Sigmoid colon (tissue), 7 donors: ENCODE measurements around the gene WDR37. TPM values are rescaled to one million over a fixed set of nuclear protein-coding genes. Genes with fewer than 3 reads are reported as not detected.

ENCODE experiments used
- DNase-seq: peaks from one replicate; pipeline ENCODE4 v3.0.0-alpha.2; 2019
- H3K27ac ChIP-seq, 4 donors: fragments of 200-600 bp; sonication (generic); one replicate each; pipeline ENCODE4 v1.5.1; 2016 to 2019; ENCODE audit warnings: mild to moderate bottlenecking in 1 of 4
- H3K27me3 ChIP-seq, 3 donors: fragments of 200-600 bp; sonication (generic); one replicate each; pipeline ENCODE4 v1.5.1; 2019; ENCODE audit warnings: mild to moderate bottlenecking in 1 of 3
- H3K36me3 ChIP-seq, 4 donors: fragments of 200-600 bp; sonication (generic); one replicate each; pipeline ENCODE4 v1.5.1; 2016 to 2019
- H3K4me1 ChIP-seq, 4 donors: fragments of 200-600 bp; sonication (generic); one replicate each; pipeline ENCODE4 v1.5.1; 2017 to 2019
- H3K4me3 ChIP-seq, 4 donors: fragments of 200-600 bp; sonication (generic); one replicate each; pipeline ENCODE4 v1.5.1; 2017 to 2019; ENCODE audit warnings: mild to moderate bottlenecking in 2 of 4, moderate library complexity in 1 of 4
- H3K9me3 ChIP-seq, 4 donors: fragments of 200-600 bp in 3 of 4; sonication (generic) in 3 of 4; one replicate each; pipeline versions ENCODE4 v1.5.1 to v1.6.1; 2013 to 2019
- EP300 ChIP-seq, 4 donors: sonication (generic); formaldehyde crosslinking; IDR thresholded peaks; one replicate each; pipeline ENCODE4 v1.6.1; 2017; ENCODE audit warnings: antibody characterized with exemption in 4 of 4
- POLR2A ChIP-seq, 2 donors: fragments of 450-650 bp; IDR thresholded peaks; one replicate each; pipeline ENCODE4 v1.6.1; 2016; ENCODE audit warnings: antibody characterized with exemption in 2 of 2, mild to moderate bottlenecking in 2 of 2, moderate library complexity in 2 of 2
- POLR2AphosphoS5 ChIP-seq, 4 donors: sonication (generic); formaldehyde crosslinking; IDR thresholded peaks; one replicate each; pipeline ENCODE4 v1.6.1; 2017; ENCODE audit warnings: antibody characterized with exemption in 4 of 4
- WGBS, 2 donors: extraction: QIAGEN DNeasy Blood & Tissue Kit; methylation state at CpG; one replicate each; pipeline ENCODE4 v1.1.7; 2013; 5-methylcytosine and 5-hydroxymethylcytosine counted together
- intact Hi-C: fragments of 100-400 bp; cut with DNase I; formaldehyde crosslinking; loops from one replicate; pipeline ENCODE4 v1.15.1; 2023
- polyA plus RNA-seq, 3 donors: library from polyadenylated mRNA; stranded (reverse); fragments of 200-250 nt; gene quantifications; one replicate each; pipeline ENCODE4 v1.2.3, GENCODE V29; 2013
- total RNA-seq, 4 donors: library from RNA; depleted of rRNA; stranded (reverse); fragments of >200 nt; gene quantifications; one replicate each; pipeline ENCODE4 v1.1.0, GENCODE V29; 2016
- TF ChIP-seq, protein P1 (sequence below), 4 experiments: fragments of 450-650 bp in 3 of 4; fragments of 200-600 bp in 1 of 4; IDR thresholded peaks; one replicate each; pipeline ENCODE4 v1.5.1; 2016 to 2019; ENCODE audit warnings: antibody characterized with exemption in 4 of 4, mild to moderate bottlenecking in 3 of 4, moderate library complexity in 2 of 4
- donor health status: healthy with polysubstance abuse.
- donor health status: Bipolar disorder and iron deficiency.
- donor health status: healthy.

The WDR37 gene
- total and polyA plus RNA-seq, 7 donors = 5.4 to 25.5 (median 10.6) TPM

DNA sequence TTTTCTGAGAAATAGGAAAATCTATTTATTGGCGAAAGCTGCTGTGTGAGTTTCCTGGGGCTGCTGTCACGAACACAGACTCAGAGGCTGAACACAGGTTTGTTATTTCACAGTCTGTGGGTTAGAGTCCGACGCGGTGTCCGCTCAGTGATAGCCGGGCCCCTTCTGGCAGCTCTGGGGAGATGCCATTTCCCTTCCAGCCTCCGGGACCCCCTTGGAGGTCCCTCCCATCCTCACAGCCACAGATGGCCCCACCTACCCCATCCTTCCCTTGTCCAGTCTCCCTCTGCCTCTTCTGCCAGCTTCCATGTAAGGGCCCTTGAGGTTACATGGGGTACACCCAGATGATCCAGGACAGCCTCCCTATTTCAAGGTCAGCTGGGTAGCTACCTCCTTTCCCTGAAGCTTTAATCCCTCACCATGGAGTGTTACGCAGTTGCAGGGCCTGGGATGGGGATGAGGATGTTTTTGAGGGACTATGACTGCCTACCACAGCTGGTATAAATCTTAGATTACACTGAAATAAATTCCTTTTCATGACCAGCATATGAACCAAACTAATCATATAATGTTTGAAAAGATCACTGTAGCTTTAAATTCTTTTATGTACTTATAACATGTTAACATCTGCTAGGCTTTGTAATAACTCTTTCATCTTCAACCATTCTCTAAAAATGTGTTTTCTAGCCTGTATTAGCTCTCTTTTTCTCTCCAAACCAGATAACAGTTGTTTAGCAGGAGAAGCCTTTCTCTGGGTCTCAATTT lies 98.5 kb downstream of the WDR37 start:
- H3K27ac ChIP-seq = no peak overlapping the region
- no peaks in the 10 kb centered on the region for H3K4me1 ChIP-seq
- intact Hi-C loops = no loop called here
- H3K9me3 ChIP-seq = no peaks in the 10 kb centered on the region
- peak; percentile 29 for DNase-seq
- no peak overlapping the region for H3K4me3 ChIP-seq
- 81 to 89% methylated on average over 9 of the region's 9 CpGs for WGBS, 2 donors
- no peaks in the 10 kb centered on the region for H3K27me3 ChIP-seq
- H3K36me3 ChIP-seq = no peaks in the 10 kb centered on the region
- TF ChIP-seq, protein P1, sequence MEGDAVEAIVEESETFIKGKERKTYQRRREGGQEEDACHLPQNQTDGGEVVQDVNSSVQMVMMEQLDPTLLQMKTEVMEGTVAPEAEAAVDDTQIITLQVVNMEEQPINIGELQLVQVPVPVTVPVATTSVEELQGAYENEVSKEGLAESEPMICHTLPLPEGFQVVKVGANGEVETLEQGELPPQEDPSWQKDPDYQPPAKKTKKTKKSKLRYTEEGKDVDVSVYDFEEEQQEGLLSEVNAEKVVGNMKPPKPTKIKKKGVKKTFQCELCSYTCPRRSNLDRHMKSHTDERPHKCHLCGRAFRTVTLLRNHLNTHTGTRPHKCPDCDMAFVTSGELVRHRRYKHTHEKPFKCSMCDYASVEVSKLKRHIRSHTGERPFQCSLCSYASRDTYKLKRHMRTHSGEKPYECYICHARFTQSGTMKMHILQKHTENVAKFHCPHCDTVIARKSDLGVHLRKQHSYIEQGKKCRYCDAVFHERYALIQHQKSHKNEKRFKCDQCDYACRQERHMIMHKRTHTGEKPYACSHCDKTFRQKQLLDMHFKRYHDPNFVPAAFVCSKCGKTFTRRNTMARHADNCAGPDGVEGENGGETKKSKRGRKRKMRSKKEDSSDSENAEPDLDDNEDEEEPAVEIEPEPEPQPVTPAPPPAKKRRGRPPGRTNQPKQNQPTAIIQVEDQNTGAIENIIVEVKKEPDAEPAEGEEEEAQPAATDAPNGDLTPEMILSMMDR (IDR thresholded peaks at IDR 0.05) = no peak
- TF ChIP-seq POLR2A (IDR thresholded peaks at IDR 0.05) (no peak), POLR2AphosphoS5 (IDR thresholded peaks at IDR 0.05) (no peak), EP300 (IDR thresholded peaks at IDR 0.05) (no peak)

DNA sequence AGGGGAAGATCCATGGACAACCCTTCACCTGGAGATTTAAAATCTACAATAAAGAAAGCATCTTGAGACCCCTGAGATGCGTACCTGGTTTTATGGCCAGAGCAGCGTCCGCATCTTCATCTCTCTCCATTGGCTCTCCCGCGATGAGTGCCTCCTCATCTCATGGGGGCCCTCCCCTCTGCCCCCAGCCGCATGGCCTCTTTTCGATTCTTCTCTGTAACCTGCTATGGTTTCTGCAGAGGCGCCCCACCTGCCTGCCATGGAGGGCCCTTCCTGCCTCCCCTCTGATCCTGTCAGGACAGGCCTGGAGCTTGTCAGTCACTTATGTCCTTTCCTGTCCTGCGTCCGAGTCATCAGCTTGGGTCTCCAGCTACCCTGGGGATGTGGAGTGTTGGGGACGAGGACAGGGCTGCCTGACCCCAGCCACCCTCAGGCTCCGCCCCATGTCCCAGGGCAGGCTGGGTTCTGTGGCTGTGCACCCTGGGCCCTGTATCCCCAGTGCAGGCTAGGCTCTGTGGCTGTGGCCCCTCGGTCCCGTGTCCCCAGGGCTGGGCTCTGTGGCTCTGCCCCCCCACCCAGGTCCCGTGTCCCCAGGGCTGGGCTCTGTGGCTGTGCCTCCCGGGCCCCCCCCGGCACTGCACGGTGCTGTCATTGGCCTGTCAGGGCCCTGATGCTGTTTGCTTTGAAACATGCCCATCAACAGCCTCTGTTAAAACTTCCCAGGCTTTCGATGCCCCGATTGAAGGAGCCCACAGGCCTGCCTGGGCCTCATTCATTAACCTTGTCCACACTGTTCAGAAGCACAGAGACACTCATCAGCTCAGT lies 99.8 kb downstream of the WDR37 start:
- TF ChIP-seq POLR2AphosphoS5 (IDR thresholded peaks at IDR 0.05) (no peak), POLR2A (IDR thresholded peaks at IDR 0.05) (no peak), EP300 (IDR thresholded peaks at IDR 0.05) (no peak)
- TF ChIP-seq, protein P1 (IDR thresholded peaks at IDR 0.05) = no peak
- DNase-seq = peak; percentile 45
- 89 to 90% methylated on average over 20 of the region's 20 CpGs for WGBS, 2 donors
- Histone ChIP-seq H3K27me3 (no peaks in the 10 kb centered on the region), H3K4me3 (no peak overlapping the region), H3K36me3 (no peaks in the 10 kb centered on the region), H3K27ac (no peak overlapping the region), H3K9me3 (no peaks in the 10 kb centered on the region), H3K4me1 (no peaks in the 10 kb centered on the region)
- intact Hi-C loops = no loop called here

DNA sequence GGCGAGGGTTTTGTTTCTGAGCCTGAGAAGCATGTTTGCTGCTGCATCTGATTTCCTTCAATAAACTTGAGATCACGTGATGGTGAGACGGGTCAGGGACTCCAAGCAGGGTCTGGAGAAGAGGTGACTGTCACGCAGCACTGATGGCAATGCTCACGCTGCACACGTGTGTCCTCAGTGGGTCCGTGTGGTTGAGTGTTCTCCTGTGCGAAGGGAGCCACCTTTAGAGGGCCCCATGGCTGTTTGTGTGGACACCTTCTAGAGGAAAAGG lies 100.4 kb downstream of the WDR37 start:
- peak; percentile 18 for DNase-seq
- no peak overlapping the region for H3K27ac ChIP-seq
- H3K4me3 ChIP-seq = no peak overlapping the region
- H3K4me1 ChIP-seq = no peaks in the 10 kb centered on the region
- H3K27me3 ChIP-seq = no peaks in the 10 kb centered on the region
- WGBS, 2 donors = 83 to 88% methylated on average over 8 of the region's 8 CpGs
- no peaks in the 10 kb centered on the region for H3K9me3 ChIP-seq
- intact Hi-C loops = no loop called here
- H3K36me3 ChIP-seq = no peaks in the 10 kb centered on the region
- TF ChIP-seq, protein P1 (IDR thresholded peaks at IDR 0.05) = no peak
- TF ChIP-seq POLR2AphosphoS5 (IDR thresholded peaks at IDR 0.05) (no peak), POLR2A (IDR thresholded peaks at IDR 0.05) (no peak)

DNA sequence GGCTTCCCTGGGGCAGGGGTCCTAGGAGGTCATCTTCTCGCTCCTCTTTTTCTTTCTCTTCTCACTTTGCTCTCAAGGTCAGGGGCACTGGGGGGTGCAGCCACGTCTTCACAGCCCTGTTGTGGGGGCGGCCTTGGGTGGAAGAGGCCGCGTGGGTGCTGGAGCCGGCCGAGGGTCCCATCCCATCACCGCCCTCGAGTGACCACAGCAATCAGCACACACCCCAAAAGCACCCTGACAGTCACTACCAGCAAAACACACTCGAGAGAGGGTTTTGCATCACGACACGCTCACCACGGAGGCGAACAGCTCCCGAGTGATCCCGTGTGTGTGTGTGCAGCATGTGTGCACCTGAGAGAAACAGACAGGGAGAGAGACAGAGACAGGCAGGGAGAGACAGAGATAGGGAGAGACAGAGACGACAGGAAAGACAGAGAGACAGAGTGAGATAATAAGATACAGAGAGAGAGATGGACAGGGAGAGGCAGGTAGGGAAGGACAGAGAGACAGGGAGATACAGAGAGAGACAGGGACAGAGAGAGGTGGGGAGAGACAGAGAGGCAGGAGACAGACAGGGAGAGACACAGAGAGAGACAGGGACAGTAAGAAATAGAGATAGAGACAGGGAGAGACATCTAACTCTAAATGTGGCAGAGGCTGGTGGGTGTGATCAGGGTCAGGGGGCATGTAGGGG lies 100.9 kb downstream of the WDR37 start:
- no peak overlapping the region for H3K4me3 ChIP-seq
- intact Hi-C loops = no loop called here
- no peak overlapping the region for H3K27ac ChIP-seq
- H3K9me3 ChIP-seq = no peaks in the 10 kb centered on the region
- peak; percentile 25 for DNase-seq
- H3K36me3 ChIP-seq = no peaks in the 10 kb centered on the region
- TF ChIP-seq EP300 (IDR thresholded peaks at IDR 0.05) (no peak), POLR2AphosphoS5 (IDR thresholded peaks at IDR 0.05) (no peak), POLR2A (IDR thresholded peaks at IDR 0.05) (no peak)
- TF ChIP-seq, protein P1 (IDR thresholded peaks at IDR 0.05) = no peak
- no peaks in the 10 kb centered on the region for H3K4me1 ChIP-seq
- no peaks in the 10 kb centered on the region for H3K27me3 ChIP-seq
- 85 to 87% methylated on average over 17 of the region's 17 CpGs for whole genome bisulfite sequencing, 2 donors
